Measurements from ENCODE around the gene PARN.
A peak's percentile ranks its signal among the peaks of the same experiment; 100 is the strongest.
"Not testable (repeated sequence)": the region's sequence is repeated elsewhere in the genome, so short reads cannot be mapped to it uniquely, and the experiment has no call there.

PARN gene

GRCh38 chr16:14632693-14633569 is 2.9 kb upstream of the PARN start, which contains the start of gene BFAR:
Gene BFAR (plus strand): TSS chr16:14632951. CDS start chr16:14644347, 11,396 bp downstream.
- DNase-seq: peak; percentile 99

DNA sequence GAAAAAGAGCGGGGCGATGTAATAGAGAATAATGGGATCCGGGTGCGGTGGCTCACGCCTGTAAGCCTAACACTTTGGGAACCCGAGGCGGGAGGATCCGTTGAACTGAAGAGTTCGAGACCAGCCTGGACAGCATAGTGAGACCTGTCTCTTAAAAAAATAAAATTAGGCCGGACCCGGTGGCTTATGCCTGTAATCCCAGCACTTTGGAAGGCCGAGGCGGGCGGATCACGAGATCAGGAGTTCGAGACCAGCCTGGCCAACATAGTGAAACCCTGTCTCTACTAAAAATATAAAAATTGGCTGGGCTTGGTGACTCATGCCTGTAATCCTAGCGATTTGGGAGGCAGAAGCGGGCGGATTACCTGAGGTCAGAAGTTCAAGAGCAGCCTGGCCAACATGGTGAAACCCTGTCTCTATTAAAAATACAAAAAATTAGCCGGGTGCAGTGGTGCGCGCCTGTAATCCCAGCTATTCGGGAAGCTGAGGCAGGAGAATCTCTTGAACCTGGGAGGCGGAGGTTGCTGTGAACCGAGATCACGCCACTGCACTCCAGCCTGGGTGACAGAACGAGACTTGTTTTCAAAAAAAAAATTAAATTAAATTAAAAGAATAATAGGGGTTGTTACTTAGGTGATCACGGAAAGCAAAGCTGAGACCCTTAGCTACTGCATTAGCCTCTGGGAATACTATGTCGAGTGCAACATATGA is 715 bp upstream of the PARN start:
- not testable (repeated sequence) for DNase-seq

DNA sequence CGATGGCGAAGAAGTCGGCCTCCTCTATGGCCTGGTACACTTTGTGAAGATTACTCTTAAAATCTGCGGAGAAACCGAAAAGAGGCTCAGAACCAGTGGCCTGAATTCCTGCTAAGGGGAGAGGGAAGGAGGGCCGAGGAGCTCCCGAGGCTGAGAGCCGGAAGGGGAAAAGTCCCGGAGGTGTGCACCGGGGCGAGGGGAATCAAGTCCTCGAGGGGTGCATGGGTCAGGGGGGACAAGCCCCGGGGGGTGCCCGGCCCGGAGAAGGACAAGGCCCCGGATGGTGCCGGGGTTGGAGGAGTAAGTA is 495 bp downstream of the PARN start:
- DNase-seq: peak; percentile 14 to 38 (median 20)

GRCh38 chr16:14628806-14629611 is 1.1 kb downstream of the PARN start:
- DNase-seq: peak in 2 of 4 experiments; percentile 4 to 6

DNA sequence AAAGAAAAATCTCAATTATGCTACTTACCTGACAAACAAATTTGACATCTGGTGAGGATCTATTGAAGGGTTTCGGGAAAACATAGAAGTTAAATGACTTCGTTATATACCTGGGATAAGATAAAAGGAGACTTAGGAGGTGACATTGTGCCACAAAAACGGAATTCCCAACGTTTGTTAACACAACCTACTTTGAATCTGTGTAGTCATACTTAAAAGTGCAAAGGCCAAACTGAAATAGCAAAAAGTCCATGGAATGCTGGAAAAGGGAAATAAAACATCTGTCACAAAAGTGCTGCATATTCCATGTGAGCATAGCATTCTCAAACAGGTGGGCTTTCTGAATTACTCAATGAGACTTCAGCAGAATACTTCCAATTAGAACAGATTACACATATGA is 3.0 kb downstream of the PARN start:
- no peak for DNase-seq

GRCh38 chr16:14618566-14618965 is 11.5 kb downstream of the PARN start:
- no peak for DNase-seq

DNA sequence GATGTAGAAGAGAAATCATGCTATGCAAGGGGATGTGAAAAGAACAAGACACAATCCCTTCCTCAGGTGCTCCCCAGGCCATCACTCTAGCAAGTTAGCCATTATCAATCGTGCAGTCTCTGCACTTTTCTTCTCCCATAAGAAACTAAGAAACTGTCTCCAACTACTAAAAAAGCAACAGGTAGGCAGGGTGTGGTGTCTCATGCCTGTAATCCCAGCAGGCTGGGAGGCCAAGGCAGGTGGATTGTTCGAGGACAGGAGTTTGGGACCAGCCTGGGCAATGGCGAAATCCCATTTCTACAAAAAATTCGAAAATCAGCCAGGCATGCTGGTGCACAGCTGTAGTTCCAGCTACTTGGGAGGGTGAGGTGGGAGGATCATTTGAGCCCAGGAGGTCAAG is 13.8 kb downstream of the PARN start:
- no peak for DNase-seq

DNA sequence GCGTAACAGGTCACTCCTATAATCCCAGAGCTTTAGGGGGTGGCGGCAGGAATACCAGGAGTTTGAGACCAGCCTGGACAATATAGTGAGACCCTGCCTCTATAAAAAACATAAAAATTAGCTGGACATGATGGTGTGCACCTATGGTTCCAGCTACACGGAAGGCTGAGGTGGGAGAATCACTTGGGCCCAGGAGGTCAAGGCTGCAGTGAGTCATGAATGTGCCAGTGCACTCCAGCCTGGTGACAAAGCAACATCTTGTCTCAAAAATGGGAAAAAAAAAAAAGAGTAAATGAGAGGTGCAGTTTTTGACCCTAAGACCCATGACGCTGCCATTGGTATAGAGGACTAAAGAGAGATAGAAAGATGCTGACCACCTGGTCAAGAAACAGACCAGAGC is 16.1 kb downstream of the PARN start:
- no peak for DNase-seq

DNA sequence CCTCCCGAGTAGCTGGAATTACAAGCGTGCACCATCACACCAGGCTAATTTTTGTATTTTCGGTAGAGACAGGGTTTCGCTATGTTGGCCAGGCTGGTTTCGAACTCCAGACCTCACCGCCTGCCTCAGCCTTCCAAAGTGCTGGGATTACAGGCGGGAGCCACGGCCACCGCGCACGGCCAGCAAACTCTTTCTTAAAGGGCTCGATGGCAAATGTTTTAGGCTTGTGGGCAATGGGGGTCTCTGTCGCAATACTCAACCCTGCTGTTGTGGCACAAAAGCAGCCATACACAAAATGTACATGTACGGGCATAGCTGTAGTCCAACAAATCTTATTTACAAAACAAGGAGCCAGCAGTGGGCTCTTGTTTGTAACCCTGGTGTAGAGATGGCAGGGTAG is 18.4 kb downstream of the PARN start:
- no peak for DNase-seq

- DNase-seq: no peak
These were observed 20.3 kb downstream of the PARN start for GRCh38 chr16:14609716-14610115.

DNA sequence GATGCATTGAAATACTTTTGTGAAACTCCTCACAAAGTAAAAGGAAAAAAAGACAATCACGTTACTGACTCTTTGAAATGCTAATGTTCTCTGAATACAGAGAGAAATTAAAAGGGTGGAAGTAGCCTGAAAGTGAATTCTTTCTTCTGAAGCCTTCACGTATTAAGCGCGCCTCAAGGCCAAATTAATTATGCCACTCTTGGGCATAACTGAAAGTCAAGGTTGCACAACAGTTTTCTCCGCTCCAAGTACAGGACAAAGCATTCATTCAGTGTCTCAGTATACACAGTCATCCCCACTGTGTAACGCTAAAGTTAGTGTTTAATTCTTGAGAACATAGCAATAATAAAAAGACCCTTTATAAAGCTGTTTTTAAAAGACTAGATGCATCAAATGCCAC is 21.5 kb downstream of the PARN start:
- DNase-seq: no peak

DNA sequence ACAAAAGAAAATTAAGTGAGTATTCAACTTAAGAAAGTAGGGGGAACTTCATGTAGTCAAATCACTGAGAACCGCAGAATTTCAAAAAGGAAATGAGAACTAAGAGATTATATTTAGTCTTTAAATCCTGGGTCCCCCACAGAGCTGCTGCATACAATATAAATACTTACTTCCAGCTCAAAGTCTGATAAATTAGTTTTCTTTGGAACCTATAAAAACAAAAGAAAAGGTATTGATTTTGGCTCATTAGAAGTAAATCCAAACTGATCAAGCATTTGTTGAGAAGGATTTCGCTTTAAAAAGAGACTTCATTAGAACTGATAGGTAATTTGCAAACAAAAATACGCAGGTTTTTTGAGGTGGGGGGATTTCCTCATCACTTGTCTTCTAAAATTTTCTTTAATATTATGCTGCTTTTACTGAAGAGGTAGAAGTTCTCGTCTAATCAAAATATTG is 21.9 kb downstream of the PARN start:
- no peak for DNase-seq

DNA sequence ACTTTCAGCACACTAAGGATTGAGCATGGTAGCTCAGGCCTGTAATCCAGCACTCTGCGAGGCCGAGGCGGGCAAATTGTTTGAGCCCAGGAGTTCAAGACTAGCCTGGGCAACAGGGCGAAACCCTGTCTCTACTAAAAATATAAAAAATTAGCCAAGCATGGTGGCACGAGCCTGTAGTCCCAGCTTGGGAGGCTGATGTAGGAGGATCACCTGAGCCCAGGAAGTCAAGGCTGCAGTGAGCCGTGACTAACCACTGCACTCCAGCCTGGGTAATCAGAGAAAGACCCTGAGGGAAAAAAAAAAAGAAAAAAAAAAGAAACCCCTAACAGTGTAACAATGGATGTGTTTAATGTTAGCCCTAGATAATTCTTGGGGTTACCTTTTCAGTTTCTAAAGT is 24.0 kb downstream of the PARN start:
- no peak for DNase-seq

GRCh38 chr16:14602443-14602963 is 27.6 kb downstream of the PARN start:
- DNase-seq: no peak

DNA sequence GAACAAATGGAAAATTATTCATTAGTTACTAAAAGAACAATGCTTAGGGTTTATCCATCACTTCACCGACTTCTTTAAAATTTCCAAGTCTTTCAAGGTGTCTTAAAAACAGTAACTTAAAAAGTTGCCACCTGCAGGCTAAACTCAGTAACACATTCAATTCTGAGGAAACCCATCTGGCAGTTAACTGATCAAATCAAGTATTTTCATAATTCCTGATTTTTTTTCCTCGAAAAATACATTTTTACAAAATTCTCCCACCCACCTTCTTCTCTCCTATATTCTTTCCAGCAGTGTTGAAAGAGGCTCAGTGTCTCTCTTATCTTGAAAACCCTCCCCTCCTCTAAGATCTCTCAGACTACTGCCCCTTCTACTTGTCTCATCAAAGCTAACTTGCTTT is 29.9 kb downstream of the PARN start:
- DNase-seq: peak; percentile 6 to 23 (median 14)

- DNase-seq: no peak
These were observed 43.3 kb downstream of the PARN start for GRCh38 chr16:14586637-14587305.

DNA sequence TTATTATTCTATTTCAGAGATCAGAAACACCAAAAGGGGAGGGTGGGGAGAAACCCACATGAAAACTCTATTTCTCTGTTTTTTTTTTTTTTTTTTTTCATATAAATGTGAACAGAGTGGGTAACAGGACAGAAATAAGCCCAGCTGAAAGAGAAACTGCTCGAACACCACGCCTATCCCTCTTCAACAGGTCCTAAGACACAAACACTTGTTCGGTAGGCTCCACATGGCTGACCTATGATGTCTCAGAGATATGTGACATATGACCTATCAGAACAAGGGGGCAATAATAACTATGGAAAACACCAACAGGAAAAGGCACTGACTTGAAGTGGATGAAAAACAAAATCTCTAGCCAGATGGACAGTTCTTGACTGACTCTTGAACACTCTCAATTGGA is 44.8 kb downstream of the PARN start:
- no peak for DNase-seq

GRCh38 chr16:14580926-14581325 is 49.1 kb downstream of the PARN start:
- not testable (repeated sequence) for DNase-seq

- DNase-seq: no peak
These were observed 50.8 kb downstream of the PARN start for GRCh38 chr16:14579266-14579665.

DNA sequence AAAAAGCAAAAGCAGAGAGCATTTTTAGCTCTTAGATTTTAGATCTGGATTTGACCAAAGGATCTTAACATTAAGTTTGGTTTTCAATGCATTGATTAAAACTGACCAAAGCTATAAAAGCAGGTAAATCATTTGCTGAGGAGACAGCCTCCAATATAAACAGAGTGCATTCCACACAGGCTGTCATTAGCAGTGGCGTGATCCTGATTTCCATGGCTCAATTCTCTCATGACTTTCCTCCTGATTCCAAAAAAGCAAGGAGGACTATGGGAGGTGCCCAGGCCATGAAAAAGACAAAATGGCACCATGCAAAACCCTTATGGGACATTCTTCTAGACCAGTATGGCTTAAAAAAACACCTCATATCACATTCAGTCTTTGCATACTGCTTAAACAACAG is 53.5 kb downstream of the PARN start:
- no peak for DNase-seq

GRCh38 chr16:14576069-14576468 is 54.0 kb downstream of the PARN start:
- no peak for DNase-seq

DNA sequence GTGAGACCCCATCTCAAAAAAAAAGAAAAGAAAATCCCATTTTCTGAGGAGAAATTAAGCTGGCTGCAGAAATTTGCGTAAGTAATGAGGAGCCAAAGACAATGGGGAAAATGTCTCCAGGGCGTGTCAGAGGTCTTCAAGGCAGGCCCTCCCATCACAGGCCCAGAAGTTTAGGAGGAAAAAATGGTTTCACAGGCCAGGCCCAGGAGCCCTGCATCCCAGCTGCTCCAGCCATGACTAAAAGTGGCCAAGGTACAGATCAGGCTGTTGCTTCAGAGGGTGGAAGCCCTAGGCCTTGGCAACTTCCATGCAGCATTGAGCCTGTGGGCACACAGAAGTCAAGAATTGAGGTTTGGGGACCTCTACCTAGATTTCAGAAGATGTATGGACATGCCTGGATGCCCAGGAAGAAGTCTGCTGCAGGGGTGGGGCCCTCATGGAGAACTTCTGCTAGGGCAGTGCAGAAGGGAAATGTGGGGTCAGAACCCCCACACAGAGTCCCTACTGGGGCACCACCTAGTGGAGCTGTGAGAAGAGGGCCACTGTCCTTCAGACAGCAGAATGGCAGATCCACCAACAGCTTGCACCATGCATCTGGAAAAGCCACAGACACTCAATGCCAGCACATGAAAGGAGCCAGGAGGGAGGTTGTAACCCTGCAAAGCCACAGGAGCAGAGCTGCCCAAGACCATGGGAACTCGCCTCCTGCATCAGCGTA is 55.2 kb downstream of the PARN start:
- DNase-seq: not testable (repeated sequence)
